Measurements from ENCODE around the gene DPP4. TPM values are rescaled to one million over a fixed set of nuclear protein-coding genes. Genes with fewer than 3 reads are reported as not detected.

Gene DPP4
- polyA plus RNA-seq, 2 of the 4 experiments (the other 2 are of a cell fraction): 0.17 to 0.27 TPM

- ChIA-PET CTCF (interaction anchor here (1.4 kb wide), 1 partner anchor 406 kb away, joined by 3 read pairs; no protein-coding TSS in a partner anchor), POLR2A (no interaction called here)
- no peak for ATAC-seq
- Histone ChIP-seq H3K4me2 (no peak overlapping the region), H3K4me3 (no peak overlapping the region), H3K9me3 (no peaks in the 10 kb centered on the region), H3K4me1 (peaks cover 8% of the 10 kb centered on the region; the same call in 2 of the 3 replicates), H3K27ac (no peak overlapping the region)
- TF ChIP-seq NR3C1 (IDR thresholded peaks at IDR 0.05): no peak
- no peak for TF ChIP-seq ELK1 (IDR thresholded peaks at IDR 0.05; ENCODE audit: low read depth, low read length)
- no peak for TF ChIP-seq ESRRA (IDR thresholded peaks at IDR 0.05; ENCODE audit: borderline replicate concordance, low read length)
- TF ChIP-seq PBX3 (IDR thresholded peaks at IDR 0.05): no peak
- TF ChIP-seq EP300 (IDR thresholded peaks at IDR 0.05): no peak
- no peak for TF ChIP-seq ZC3H11A (IDR thresholded peaks at IDR 0.05)
- TF ChIP-seq HES2 (IDR thresholded peaks at IDR 0.05): no peak
- TF ChIP-seq CBX2 (IDR thresholded peaks at IDR 0.05; ENCODE audit: borderline replicate concordance, low read depth): no peak
- no peak for TF ChIP-seq JUNB (IDR thresholded peaks at IDR 0.05)
- no peak for TF ChIP-seq POLR2AphosphoS2 (conservative IDR thresholded peaks at IDR 0.05; ENCODE audit: low read length)
- no peak for TF ChIP-seq CTCF (IDR thresholded peaks at IDR 0.05)
- TF ChIP-seq FOXS1 (CRISPR knock-in tag; IDR thresholded peaks at IDR 0.05): no peak
- no peak for TF ChIP-seq ATOH8 (CRISPR knock-in tag; IDR thresholded peaks at IDR 0.05; ENCODE audit: low read depth)
- TF ChIP-seq HDAC2 (IDR thresholded peaks at IDR 0.05): no peak
- TF ChIP-seq ZNF302 (CRISPR knock-in tag; IDR thresholded peaks at IDR 0.05): no peak
- TF ChIP-seq HOXB13 (CRISPR knock-in tag; IDR thresholded peaks at IDR 0.05; ENCODE audit: low read depth): no peak
- TF ChIP-seq MYC (IDR thresholded peaks at IDR 0.05; ENCODE audit: borderline replicate concordance, low read length): no peak
- WGBS (ENCODE audit: missing lambda C conversion rate): 21% methylated on average over 3 of the region's 3 CpGs
- no peak for FAIRE-seq
- no peak for DNase-seq (ENCODE audit: low read depth in 1 of 2, low spot score in 1 of 2)
These were observed 81.5 kb downstream of the DPP4 start for GRCh38 chr2:161992531-161992930.

- peaks cover 8% of the 10 kb centered on the region; the same call in 2 of the 3 replicates for H3K4me1 ChIP-seq
- 74% methylated on average over 1 of the region's 1 CpG for WGBS (ENCODE audit: missing lambda C conversion rate)
- H3K27ac ChIP-seq: no peak overlapping the region
- no peak for TF ChIP-seq HMGXB4 (CRISPR knock-in tag; IDR thresholded peaks at IDR 0.05; ENCODE audit: borderline replicate concordance)
- H3K9me3 ChIP-seq: no peaks in the 10 kb centered on the region
- DNase-seq (ENCODE audit: low read depth in 1 of 2, low spot score in 1 of 2) (no peak), ATAC-seq (no peak), FAIRE-seq (no peak)
- ChIA-PET CTCF (interaction anchor here (1.4 kb wide), 1 partner anchor 406 kb away, joined by 3 read pairs; no protein-coding TSS in a partner anchor), POLR2A (no interaction called here)
- no peak overlapping the region for H3K4me3 ChIP-seq
- H3K4me2 ChIP-seq: no peak overlapping the region
These were observed 82.0 kb downstream of the DPP4 start for GRCh38 chr2:161991991-161992390.
